H1 (cell line): Measurements from ENCODE around the gene CFAP97D2. TPM values are rescaled to one million over a fixed set of nuclear protein-coding genes. Genes with fewer than 3 reads are reported as not detected.

ENCODE experiments used
- ATF3 ChIP-seq: IDR thresholded peaks from 2 replicates; pipeline ENCODE4 v1.6.1; 2011; ENCODE audit warnings: low read depth, mild to moderate bottlenecking, low read length; ENCODE audit not compliant: insufficient read depth
- BACH1 ChIP-seq: IDR thresholded peaks from 2 replicates; pipeline ENCODE4 v1.6.1; 2012; ENCODE audit warnings: low read length, improper control_type of control experiment
- CBX5 ChIP-seq: fragments of 300-800, 300-1000 bp; sonication (generic); IDR thresholded peaks from 2 replicates; pipeline ENCODE4 v1.7.1; 2016; ENCODE audit warnings: antibody characterized with exemption, low read length, low read depth
- CHD1 ChIP-seq: IDR thresholded peaks from 2 replicates; pipeline ENCODE4 v1.6.1; 2012; ENCODE audit warnings: low read depth, low read length, improper control_type of control experiment
- CREB1 ChIP-seq: IDR thresholded peaks from 2 replicates; pipeline ENCODE4 v1.6.1; 2012; ENCODE audit warnings: inconsistent platforms
- CTBP2 ChIP-seq: IDR thresholded peaks from 2 replicates; pipeline ENCODE4 v1.7.0; 2011; ENCODE audit warnings: borderline replicate concordance, mild to moderate bottlenecking, moderate library complexity, mixed read lengths, low read length; ENCODE audit not compliant: insufficient read depth, insufficient read length
- EP300 ChIP-seq, 2 experiments: IDR thresholded peaks; 1 replicate in 1 of 2; 2 replicates in 1 of 2; pipeline ENCODE4 v1.6.1; 2011 to 2012; ENCODE audit warnings: low read depth in 2 of 2, low read length in 2 of 2, mild to moderate bottlenecking in 2 of 2, borderline replicate concordance in 1 of 2, inconsistent platforms in 1 of 2, moderate library complexity in 1 of 2
- FOSL1 ChIP-seq: IDR thresholded peaks from 2 replicates; pipeline ENCODE4 v1.6.1; 2011; ENCODE audit warnings: mild to moderate bottlenecking, low read depth, low read length, moderate library complexity; ENCODE audit not compliant: insufficient read depth
- HDAC2 ChIP-seq, 2 experiments: fragments of 300-600 bp in 1 of 2; sonication (generic) in 1 of 2; IDR thresholded peaks; 2 replicates each; pipeline ENCODE4 v1.6.1; 2011 to 2012; ENCODE audit warnings: low read depth in 2 of 2, low read length in 2 of 2, mild to moderate bottlenecking in 2 of 2, moderate library complexity in 2 of 2, borderline replicate concordance in 1 of 2, inconsistent platforms in 1 of 2
- HDAC6 ChIP-seq: IDR thresholded peaks from one replicate; pipeline ENCODE4 v1.7.1; 2012; ENCODE audit warnings: low read depth, mild to moderate bottlenecking, inconsistent platforms, low read length, moderate library complexity
- JUND ChIP-seq: IDR thresholded peaks from 2 replicates; pipeline ENCODE4 v1.6.1; 2011; ENCODE audit warnings: mild to moderate bottlenecking, improper control_type of control experiment, low read length
- KDM1A ChIP-seq: fragments of 200-600, 300-600 bp; sonication (generic); IDR thresholded peaks from 2 replicates; pipeline ENCODE4 v1.7.1; 2016; ENCODE audit warnings: mild to moderate bottlenecking, low read length, borderline replicate concordance
- MAFK ChIP-seq: IDR thresholded peaks from 2 replicates; pipeline ENCODE4 v1.6.1; 2012; ENCODE audit warnings: low read depth, mild to moderate bottlenecking, improper control_type of control experiment, low read length
- NRF1 ChIP-seq: IDR thresholded peaks from 2 replicates; pipeline ENCODE4 v1.6.1; 2011; ENCODE audit warnings: mild to moderate bottlenecking, low read depth, low read length, improper control_type of control experiment
- PHF8 ChIP-seq: fragments of 200-600 bp; sonication (generic); conservative IDR thresholded peaks from 2 replicates; pipeline ENCODE4 v1.7.1; 2012; ENCODE audit warnings: low read depth, mild to moderate bottlenecking, inconsistent platforms, low read length, moderate library complexity
- RBBP5 ChIP-seq: IDR thresholded peaks from 2 replicates; pipeline ENCODE4 v1.7.1; 2012; ENCODE audit warnings: low read depth, mild to moderate bottlenecking, inconsistent platforms, low read length, moderate library complexity, borderline replicate concordance
- RXRA ChIP-seq: IDR thresholded peaks from 2 replicates; pipeline ENCODE4 v1.6.1; 2011; ENCODE audit warnings: low read depth, mild to moderate bottlenecking, low read length, moderate library complexity; ENCODE audit not compliant: insufficient read depth
- SIRT6 ChIP-seq: IDR thresholded peaks from one replicate; pipeline ENCODE4 v1.7.1; 2012; ENCODE audit warnings: low read length, inconsistent platforms
- SIX5 ChIP-seq: IDR thresholded peaks from 2 replicates; pipeline ENCODE4 v1.6.1; 2011; ENCODE audit warnings: mild to moderate bottlenecking, low read depth, low read length
- SP4 ChIP-seq: IDR thresholded peaks from 2 replicates; pipeline ENCODE4 v1.6.1; 2012; ENCODE audit warnings: low read length, inconsistent platforms
- SUZ12 ChIP-seq: fragments of 200-600 bp; sonication (generic); IDR thresholded peaks from 2 replicates; pipeline ENCODE4 v1.6.1; 2012; ENCODE audit warnings: mild to moderate bottlenecking, inconsistent platforms, low read length, moderate library complexity, mixed read lengths
- TAF1 ChIP-seq: IDR thresholded peaks from 2 replicates; pipeline ENCODE4 v1.6.1; 2011; ENCODE audit warnings: mild to moderate bottlenecking, low read depth, low read length
- TCF12 ChIP-seq: IDR thresholded peaks from 2 replicates; pipeline ENCODE4 v1.6.1; 2011; ENCODE audit warnings: low read depth, mild to moderate bottlenecking, low read length
- YY1 ChIP-seq: IDR thresholded peaks from 2 replicates; pipeline ENCODE4 v1.6.1; 2011; ENCODE audit warnings: low read depth, mild to moderate bottlenecking, low read length
- polyA plus RNA-seq, 7 experiments: library from polyadenylated mRNA; depleted of rRNA in 3 of 7; stranded (reverse) in 5 of 7; unstranded in 2 of 7; fragments of >200 nt in 5 of 7; fragments of 200-250 nt in 2 of 7; gene quantifications; 1 replicate in 5 of 7; 2 replicates in 1 of 7; 4 replicates in 1 of 7; pipeline versions ENCODE4 v1.2.1 to v1.2.3, GENCODE V29; 2011 to 2013; ENCODE audit warnings: missing spikeins in 2 of 7, mixed read lengths in 2 of 7
- total RNA-seq: library from RNA; stranded (reverse); fragmentation: NEBNext Ultra II Directional; extraction: Animal tissue kit (Norgen Biotek cat#: 25700); gene quantifications from 2 replicates; pipeline ENCODE4 v1.2.1, GENCODE V29; 2021

The CFAP97D2 gene
- total and polyA plus RNA-seq, 2 of the 8 experiments (the other 6 are each of a cell fraction or from before 2014, with no cell fraction given): not detected

- TF ChIP-seq HDAC6: no peak
- TF ChIP-seq CHD1: no peak
- no peak for TF ChIP-seq PHF8
- TF ChIP-seq SIX5: no peak
- TF ChIP-seq TAF1: 0 out of 2 replicates have a peak, but pooled peaks have one; percentile 17
- no peak for TF ChIP-seq MAFK
- TF ChIP-seq HDAC2 (IDR thresholded peaks at IDR 0.05; ENCODE audit: borderline replicate concordance in 1 of 2, low read depth in 2 of 2, low read length in 2 of 2): no peak
- TF ChIP-seq CREB1: 0 out of 2 replicates have a peak, but pooled peaks have one; percentile 35
- no peak for TF ChIP-seq RXRA
- TF ChIP-seq RBBP5: no peak
- TF ChIP-seq JUND: no peak
- TF ChIP-seq CTBP2: no peak
- no peak for TF ChIP-seq SUZ12
- no peak for TF ChIP-seq BACH1
- TF ChIP-seq YY1: peak; percentile 68; the same call in 1 of the 2 replicates
- TF ChIP-seq EP300 (IDR thresholded peaks at IDR 0.05; ENCODE audit: borderline replicate concordance in 1 of 2, low read depth in 2 of 2, low read length in 2 of 2): peak in 1 of 2 experiments; percentile 72; a peak in 1 of 3 replicates
- peak; percentile 72; the same call in 1 of the 2 replicates for TF ChIP-seq SP4
- no peak for TF ChIP-seq CBX5
- 0 out of 2 replicates have a peak, but pooled peaks have one; percentile 34 for TF ChIP-seq KDM1A
- TF ChIP-seq NRF1: no peak
- TF ChIP-seq FOSL1: no peak
- peak; percentile 89; the same call in 1 of the 2 replicates for TF ChIP-seq TCF12
- no peak for TF ChIP-seq ATF3
- no peak for TF ChIP-seq SIRT6
These were observed 47.8 kb downstream of the CFAP97D2 start (continued) for GRCh38 chr13:114226699-114227323.
